ENCODE results near the gene OR10G3.

Gene OR10G3

DNA sequence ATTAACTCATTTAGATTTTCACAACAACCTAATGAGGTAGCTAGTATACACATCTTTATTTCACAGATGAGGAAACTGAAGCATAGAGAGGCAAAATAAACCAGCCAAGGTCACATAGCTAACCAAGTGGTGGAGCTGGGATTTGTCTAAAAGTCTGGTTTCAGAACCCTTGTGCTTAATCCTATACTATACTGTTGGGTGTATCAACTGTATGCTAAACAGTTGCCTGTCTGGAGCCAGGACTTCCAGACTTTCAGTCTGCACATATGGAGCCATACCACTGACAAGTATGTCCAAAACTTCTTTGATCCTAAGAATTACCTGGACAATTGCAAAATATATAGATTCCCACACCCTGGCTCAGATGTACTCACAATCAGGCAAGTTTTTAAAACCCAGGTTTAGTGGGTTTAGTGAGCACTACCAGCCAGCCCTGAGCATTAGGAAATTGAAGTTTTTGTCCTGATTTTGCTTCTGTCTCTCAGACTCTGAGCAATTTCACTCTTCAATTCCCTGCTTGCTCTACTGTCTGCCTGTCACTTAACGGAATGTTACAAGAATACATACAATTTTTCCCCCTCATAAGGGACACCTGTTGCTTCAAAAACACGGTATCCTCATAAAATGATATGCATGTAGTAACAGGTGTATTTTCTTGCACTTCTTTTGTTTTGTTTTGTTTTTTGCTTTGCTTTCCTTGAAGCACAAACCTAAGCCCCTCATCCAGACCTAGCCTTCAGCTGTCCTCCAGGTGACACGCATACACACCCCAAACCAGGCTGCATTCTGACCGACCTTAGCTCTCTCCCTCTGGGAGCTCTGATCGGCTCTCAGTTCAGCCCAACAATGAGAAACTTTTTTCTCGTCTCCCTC, 44.1 kb downstream of the OR10G3 start:
- CTCF ChIA-PET = no interaction called here
- H3K27ac ChIP-seq = no peak overlapping the region
- DNase-seq (ENCODE audit: low spot score) = no peak
- TF ChIP-seq CTCF (conservative IDR thresholded peaks at IDR 0.05; ENCODE audit: low read depth) = no peak
- POLR2A ChIA-PET (ENCODE audit: low non-redundant PET) = no interaction called here

DNA sequence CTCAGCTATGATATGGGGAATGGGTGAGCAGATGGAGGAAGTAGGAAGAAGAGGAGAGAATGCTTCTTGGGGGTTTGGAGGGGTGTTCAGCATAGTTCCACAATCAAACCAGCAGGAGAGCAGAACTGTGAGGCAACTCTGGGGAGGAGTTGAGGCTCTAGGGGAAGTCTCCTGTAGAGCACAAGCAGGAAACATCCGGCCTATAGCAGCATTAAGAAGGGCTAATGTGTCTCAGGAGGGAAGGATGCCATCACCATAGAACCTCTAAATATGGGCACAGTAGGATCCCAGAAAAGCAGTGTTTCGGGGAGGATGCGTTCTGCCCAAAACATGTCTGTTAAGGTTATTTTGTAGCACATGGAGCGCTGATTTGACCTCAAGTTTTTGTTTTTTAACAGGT, 45.3 kb downstream of the OR10G3 start:
- TF ChIP-seq CTCF (conservative IDR thresholded peaks at IDR 0.05; ENCODE audit: low read depth) = no peak
- DNase-seq (ENCODE audit: low spot score) = no peak
- POLR2A ChIA-PET (ENCODE audit: low non-redundant PET) = no interaction called here
- CTCF ChIA-PET = interaction anchor here (0.6 kb wide), 1 partner anchor 1318 kb away, joined by 4 read pairs; no protein-coding TSS in a partner anchor
- no peak overlapping the region for H3K27ac ChIP-seq

DNA sequence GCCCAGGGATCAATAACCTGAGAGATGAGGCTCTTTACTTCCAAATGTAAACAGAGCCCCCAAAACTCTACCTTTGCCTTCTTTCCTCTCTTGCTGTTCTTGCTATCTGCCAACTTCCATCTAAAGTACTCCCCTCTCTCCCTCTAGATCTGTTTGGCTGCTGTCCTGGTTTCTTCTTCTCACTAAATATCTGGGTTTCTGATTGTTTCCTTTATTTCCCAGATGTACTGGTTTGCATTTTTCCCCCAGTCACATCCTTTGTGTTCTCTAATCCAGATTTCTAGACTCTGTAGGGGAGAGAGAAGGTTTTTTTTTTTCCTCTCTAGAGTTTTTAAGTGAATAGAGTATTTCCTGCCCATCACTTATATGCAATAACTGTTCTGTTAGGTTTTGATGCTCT, 46.6 kb downstream of the OR10G3 start:
- ChIA-PET POLR2A (ENCODE audit: low non-redundant PET) (no interaction called here), CTCF (no interaction called here)

GRCh38 chr14:21529515-21529914, 50.4 kb downstream of the OR10G3 start:
- DNase-seq (ENCODE audit: low spot score) = no peak
- TF ChIP-seq CTCF (conservative IDR thresholded peaks at IDR 0.05; ENCODE audit: low read depth) = no peak
- no peak overlapping the region for H3K27ac ChIP-seq
- CTCF ChIA-PET = no interaction called here
- POLR2A ChIA-PET (ENCODE audit: low non-redundant PET) = no interaction called here

More for the DNA sequence above, 46.6 kb downstream of the OR10G3 start:
- H3K27ac ChIP-seq = no peak overlapping the region
- no peak for TF ChIP-seq CTCF (conservative IDR thresholded peaks at IDR 0.05; ENCODE audit: low read depth)
- no peak for DNase-seq (ENCODE audit: low spot score)

- TF ChIP-seq CTCF (conservative IDR thresholded peaks at IDR 0.05; ENCODE audit: low read depth) = no peak
- no peak for DNase-seq (ENCODE audit: low spot score)
- ChIA-PET CTCF (no interaction called here), POLR2A (ENCODE audit: low non-redundant PET) (no interaction called here)
- no peak overlapping the region for H3K27ac ChIP-seq
Observed at GRCh38 chr14:21528381-21529348, 51.2 kb downstream of the OR10G3 start.

- H3K27ac ChIP-seq = no peak overlapping the region
- CTCF ChIA-PET = no interaction called here
- DNase-seq (ENCODE audit: low spot score) = no peak
- POLR2A ChIA-PET (ENCODE audit: low non-redundant PET) = no interaction called here
- no peak for TF ChIP-seq CTCF (conservative IDR thresholded peaks at IDR 0.05; ENCODE audit: low read depth)
Observed at GRCh38 chr14:21527318-21527679, 52.6 kb downstream of the OR10G3 start.

All from RWPE1 (cell line).